DMS114 treated with DMSO at 0.1 percent for 48 hours (cell line): ENCODE results near the gene IPO9.
"Not testable (repeated sequence)": the region's sequence is repeated elsewhere in the genome, so short reads cannot be mapped to it uniquely, and the experiment has no call there.

Source experiments
- DNase-seq: peaks from one replicate; lab custom pipeline; 2025; ENCODE audit not compliant: unreplicated experiment; lab: John Stamatoyannopoulos, UW

IPO9 gene

DNA sequence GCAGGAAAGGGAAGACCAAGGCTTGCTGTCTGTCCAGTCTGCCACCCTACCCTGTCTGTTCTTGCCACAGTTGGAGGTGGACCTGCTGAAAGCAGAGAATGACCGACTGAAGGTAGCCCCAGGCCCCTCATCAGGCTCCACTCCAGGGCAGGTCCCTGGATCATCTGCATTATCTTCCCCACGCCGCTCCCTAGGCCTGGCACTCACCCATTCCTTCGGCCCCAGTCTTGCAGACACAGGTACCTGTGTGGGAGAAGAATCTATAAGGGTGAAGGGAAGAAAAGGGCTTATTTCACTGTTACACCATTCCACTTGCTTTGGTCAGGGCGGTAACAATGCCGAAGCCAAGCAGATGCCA, 20.3 kb upstream of the IPO9 start:
- no peak for DNase-seq

- DNase-seq = no peak
Observed at GRCh38 chr1:201809876-201810275, 19.1 kb upstream of the IPO9 start.

- no peak for DNase-seq
Observed at GRCh38 chr1:201810466-201811216, 18.3 kb upstream of the IPO9 start.

DNA sequence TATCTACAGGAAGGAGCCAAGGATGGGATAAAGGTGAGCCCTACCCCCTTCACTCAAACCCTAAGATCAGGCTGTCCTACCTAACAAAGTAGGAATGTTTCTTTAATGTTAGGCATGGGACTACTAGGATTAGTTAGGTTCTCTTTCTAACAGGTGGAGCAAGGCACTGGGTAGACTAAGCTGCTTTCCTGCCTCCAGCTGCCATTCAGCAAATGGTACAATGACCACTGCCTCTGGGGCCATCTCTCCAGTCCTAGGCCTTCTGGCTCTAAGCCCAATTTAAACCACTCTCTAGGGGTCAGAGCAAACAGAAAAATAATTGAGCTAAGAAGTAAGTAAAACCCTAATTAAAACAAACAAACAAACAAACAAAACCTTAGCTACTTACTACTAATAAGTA, 15.7 kb upstream of the IPO9 start:
- DNase-seq = no peak

DNA sequence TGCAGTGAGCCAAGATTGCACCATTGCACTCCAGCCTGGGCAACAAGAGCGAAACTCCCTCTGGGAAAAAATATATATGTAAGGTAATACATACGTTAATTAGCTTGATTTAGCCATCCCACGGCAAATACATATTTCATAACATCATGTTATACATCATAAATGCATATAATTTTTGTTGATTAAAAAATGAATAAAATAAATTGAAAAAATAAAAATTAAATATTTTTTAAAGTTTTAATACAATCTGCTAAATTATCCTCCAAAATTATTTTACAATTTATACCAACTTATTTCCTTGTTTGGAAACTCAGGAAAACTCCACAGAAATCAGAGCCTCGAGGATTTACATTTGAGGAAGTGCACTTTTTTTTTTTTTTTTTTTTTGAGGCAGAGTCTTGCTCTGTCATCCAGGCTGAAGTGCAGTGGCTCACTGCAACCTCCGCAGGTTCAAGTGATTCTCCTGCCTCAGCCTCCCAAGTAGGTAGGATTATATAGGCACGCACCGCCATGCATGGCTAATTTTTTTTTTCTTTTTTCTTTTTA, 12.6 kb upstream of the IPO9 start:
- DNase-seq = no peak

DNA sequence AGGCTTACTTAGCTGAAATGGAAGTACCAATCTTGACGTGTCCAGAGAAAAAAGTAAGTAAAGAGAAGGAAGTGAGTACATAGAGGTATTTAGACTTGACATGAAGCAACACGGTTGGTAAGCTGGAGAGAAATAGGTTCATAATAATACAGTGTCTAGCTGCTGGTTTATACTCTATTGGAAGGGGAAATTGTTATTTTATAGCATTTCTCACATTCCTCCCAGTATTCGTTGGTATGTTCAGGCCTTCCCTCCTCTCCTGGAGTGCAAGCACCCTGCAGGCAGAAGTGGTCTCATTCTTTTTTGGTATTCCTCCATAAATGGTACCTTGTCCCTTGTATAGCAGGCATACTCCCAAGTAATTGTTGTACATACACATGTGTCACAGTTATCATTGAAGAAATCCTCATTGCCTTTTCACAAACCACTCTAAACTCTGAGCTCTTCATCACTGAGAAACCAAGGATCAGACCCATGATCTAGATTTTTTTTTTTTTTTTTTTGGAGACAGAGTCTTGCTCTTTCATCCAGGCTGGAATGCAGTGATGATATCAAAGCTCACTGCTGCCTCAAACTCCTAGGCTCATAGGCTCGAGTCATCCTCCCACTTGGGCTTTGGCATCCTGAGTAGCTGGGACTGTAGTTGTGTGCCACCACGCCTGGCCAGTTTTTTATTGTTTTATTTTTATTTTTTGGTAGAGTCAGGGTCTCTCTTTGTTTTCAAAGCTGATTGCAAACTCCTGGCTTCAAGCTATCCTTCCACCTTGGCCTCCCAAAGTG, 9.8 kb upstream of the IPO9 start:
- DNase-seq = no peak

GRCh38 chr1:201820413-201820812, 8.5 kb upstream of the IPO9 start:
- no peak for DNase-seq

- no peak for DNase-seq
Observed at GRCh38 chr1:201825245-201825644, 3.7 kb upstream of the IPO9 start.

GRCh38 chr1:201826830-201827229, 2.1 kb upstream of the IPO9 start:
- DNase-seq = no peak

- no peak for DNase-seq
Observed at GRCh38 chr1:201827321-201828216, 1.4 kb upstream of the IPO9 start.

DNA sequence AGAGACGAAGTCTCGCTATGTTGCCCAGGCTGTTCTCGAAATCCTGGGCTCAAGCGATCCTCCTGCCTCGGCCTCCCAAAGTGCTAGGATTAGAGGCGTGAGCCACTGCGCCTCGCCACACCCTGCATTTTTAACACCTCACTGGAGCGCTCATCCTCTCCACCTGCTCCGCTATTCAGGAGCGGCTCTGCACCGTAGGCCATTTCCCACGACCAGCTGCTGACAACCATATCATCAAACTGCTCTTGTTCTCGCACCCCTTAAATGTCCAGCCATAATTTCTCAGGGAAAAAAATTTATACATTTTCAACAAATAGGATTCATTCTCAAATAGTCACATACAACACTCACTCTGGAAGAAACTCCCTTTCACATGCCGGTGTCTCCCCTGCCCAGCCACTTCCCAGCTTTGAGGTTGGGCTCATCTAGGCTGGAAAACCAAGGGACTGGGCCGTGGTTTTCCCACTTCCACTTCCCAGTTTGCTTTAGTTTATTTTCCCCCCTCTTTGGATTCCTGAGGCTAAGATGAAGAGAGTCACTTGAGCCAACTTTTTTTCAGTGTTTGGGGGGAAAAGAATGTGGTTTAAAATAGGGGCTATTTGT, 639 bp upstream of the IPO9 start:
- DNase-seq = no peak

DNA sequence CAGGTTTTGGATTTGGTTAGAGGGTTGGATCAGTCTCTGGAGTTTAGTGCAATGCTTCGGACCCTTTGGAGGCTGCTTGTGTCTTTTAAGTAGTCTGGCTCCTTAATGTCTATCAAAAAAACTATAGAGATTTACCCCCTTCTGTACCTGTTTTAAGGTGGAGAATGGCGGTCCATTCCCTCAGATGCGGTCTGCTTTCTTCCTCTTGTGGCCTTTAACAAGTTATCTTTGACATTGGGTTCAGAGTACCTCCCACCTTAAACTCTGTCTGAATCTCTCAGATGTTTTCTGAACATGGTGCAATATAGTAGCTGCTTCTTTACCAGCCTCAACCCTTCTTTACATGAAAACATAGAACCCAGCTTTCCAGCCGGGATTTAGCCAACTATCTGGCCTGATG, 2.4 kb downstream of the IPO9 start:
- no peak for DNase-seq

DNA sequence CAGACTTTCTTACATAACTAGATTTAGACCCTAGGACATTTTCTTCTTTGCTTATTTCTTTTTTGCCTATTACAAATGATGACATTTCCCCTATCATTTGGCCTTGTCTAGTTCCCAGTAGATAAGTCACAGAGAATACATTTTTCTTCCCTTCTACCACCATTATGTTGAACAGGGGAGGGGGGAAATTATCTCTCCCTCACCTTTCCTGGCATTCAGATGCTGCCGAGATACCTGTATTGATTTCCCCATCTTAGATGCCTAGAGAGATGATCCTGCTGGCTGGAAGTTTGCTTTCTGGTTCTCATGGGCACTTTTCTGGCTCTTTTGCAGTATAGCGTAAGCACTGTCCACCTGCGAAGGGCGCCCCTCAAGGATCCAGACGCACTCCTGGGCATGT, 5.7 kb downstream of the IPO9 start:
- no peak for DNase-seq

- no peak for DNase-seq
Observed at GRCh38 chr1:201838381-201838780, 9.4 kb downstream of the IPO9 start.

- not testable (repeated sequence) for DNase-seq
Observed at GRCh38 chr1:201839089-201839488, 10.1 kb downstream of the IPO9 start.

DNA sequence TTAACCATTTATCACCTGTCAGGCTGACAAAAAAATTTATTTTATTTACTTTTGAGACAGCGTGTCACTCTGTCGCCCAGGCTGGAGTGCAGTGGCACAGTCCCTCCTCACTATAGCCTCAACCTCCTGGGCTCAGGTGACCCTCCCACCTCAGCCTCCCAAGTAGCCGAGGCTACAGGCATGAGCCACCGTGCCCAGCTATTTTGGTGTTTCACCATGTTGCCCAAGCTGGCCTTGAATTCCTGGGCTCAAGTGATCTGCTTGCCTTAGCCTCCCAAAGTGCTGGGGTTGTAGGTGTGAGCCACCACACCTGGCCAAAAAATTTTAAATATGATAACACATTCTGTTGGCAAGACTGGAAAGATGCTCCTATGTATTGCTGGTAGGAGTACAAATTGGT, 11.1 kb downstream of the IPO9 start:
- no peak for DNase-seq

- no peak for DNase-seq
Observed at GRCh38 chr1:201840490-201840889, 11.5 kb downstream of the IPO9 start.

DNA sequence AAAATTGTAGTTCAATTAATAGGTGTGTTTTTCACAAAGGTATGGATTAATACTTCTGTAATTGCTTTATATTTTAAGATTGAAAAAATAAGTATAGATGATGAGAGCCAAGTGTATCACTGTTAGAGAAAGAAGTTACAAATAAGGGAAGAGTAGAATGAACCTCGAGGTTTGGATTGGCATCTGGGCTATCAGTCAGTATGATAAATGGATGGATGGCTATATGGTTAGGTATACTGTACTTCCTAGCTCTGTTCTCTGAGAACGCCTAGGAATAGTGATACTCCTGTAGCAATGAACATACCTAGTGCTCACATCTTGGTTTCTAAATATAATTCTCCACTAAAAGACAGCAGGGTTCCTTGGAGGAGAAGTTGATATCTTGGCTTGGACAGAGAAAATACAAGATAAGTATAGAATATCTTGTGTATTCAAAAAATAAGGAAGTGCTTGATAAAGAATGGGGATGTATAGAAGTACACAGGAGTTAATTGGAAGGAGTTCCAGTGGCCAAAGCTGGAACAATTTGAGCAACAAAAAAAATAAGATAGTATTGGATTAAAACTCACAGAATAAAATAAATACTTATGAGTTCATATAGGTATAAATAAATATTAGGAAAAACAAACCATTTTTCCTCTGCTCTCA, 12.4 kb downstream of the IPO9 start:
- no peak for DNase-seq

GRCh38 chr1:201842472-201843027, 13.6 kb downstream of the IPO9 start:
- DNase-seq = no peak
